Measurements from ENCODE around the gene HDLBP.

DNA sequence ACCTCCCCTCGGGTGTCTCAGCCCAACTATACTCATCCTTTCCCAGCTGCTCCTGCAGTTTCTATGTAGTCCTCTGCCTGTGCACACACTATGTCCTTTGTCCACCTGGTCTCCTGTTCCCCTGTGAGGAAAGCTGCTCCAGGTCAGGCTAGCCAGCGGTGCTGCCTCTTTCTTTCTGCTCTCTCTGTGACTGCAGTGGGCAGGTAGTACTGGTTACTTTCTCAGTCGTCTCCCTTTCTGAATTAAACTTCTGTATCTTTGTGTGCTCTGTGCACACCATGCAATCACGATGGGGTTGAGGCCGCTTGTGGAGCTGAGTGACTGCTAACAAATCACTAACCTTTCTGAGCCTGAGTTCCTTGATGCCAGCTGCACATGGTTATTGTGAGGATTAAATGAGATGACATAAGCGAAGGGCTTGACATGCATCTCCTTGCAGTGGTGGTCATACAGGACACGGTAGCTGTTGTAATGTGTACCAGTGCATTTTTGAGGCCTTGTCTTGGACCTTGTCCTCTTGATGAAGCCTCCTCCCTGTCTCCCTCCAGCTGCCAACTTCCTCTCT, 44.1 kb upstream of the HDLBP start:
- TF ChIP-seq, protein P1, sequence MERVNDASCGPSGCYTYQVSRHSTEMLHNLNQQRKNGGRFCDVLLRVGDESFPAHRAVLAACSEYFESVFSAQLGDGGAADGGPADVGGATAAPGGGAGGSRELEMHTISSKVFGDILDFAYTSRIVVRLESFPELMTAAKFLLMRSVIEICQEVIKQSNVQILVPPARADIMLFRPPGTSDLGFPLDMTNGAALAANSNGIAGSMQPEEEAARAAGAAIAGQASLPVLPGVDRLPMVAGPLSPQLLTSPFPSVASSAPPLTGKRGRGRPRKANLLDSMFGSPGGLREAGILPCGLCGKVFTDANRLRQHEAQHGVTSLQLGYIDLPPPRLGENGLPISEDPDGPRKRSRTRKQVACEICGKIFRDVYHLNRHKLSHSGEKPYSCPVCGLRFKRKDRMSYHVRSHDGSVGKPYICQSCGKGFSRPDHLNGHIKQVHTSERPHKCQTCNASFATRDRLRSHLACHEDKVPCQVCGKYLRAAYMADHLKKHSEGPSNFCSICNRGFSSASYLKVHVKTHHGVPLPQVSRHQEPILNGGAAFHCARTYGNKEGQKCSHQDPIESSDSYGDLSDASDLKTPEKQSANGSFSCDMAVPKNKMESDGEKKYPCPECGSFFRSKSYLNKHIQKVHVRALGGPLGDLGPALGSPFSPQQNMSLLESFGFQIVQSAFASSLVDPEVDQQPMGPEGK (CRISPR knock-in tag; IDR thresholded peaks at IDR 0.05; ENCODE audit: borderline replicate concordance), result no peak
- TF ChIP-seq, protein P2, sequence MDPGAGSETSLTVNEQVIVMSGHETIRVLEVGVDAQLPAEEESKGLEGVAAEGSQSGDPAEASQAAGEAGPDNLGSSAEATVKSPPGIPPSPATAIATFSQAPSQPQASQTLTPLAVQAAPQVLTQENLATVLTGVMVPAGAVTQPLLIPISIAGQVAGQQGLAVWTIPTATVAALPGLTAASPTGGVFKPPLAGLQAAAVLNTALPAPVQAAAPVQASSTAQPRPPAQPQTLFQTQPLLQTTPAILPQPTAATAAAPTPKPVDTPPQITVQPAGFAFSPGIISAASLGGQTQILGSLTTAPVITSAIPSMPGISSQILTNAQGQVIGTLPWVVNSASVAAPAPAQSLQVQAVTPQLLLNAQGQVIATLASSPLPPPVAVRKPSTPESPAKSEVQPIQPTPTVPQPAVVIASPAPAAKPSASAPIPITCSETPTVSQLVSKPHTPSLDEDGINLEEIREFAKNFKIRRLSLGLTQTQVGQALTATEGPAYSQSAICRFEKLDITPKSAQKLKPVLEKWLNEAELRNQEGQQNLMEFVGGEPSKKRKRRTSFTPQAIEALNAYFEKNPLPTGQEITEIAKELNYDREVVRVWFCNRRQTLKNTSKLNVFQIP (CRISPR knock-in tag; IDR thresholded peaks at IDR 0.05; ENCODE audit: borderline replicate concordance, low read depth), result no peak
